WERI-Rb-1 (cell line): Measurements from ENCODE around the gene COL5A1.
"Not testable (repeated sequence)": the region's sequence is repeated elsewhere in the genome, so short reads cannot be mapped to it uniquely, and the experiment has no call there.

Experiments
- DNase-seq: peaks from one replicate; pipeline ENCODE4 v3.0.0-alpha.2; 2020
- H3K27ac ChIP-seq: fragments of 250-450 bp; sonication (Bioruptor Pico); 2 replicates; pipeline ENCODE4 v1.5.1; 2020; ENCODE audit warnings: mild to moderate bottlenecking, moderate library complexity
- H3K27me3 ChIP-seq: fragments of 250-450 bp; sonication (Bioruptor Pico); 2 replicates; pipeline ENCODE4 v1.5.1; 2021; ENCODE audit warnings: mild to moderate bottlenecking, low read depth, moderate library complexity; ENCODE audit not compliant: insufficient read depth, severe bottlenecking
- H3K36me3 ChIP-seq: fragments of 250-450 bp; sonication (Bioruptor Pico); 2 replicates; pipeline ENCODE4 v1.5.1; 2020; ENCODE audit warnings: mild to moderate bottlenecking, moderate library complexity
- H3K4me3 ChIP-seq: 2 replicates; pipeline ENCODE4 v1.5.1; 2011; ENCODE audit warnings: low read depth, mild to moderate bottlenecking, control low read depth, low read length
- H3K9me3 ChIP-seq: fragments of 250-450 bp; sonication (Bioruptor Pico); 2 replicates; pipeline ENCODE4 v1.5.1; 2021; ENCODE audit warnings: mild to moderate bottlenecking, moderate library complexity; ENCODE audit not compliant: severe bottlenecking
- CTCF ChIP-seq: IDR thresholded peaks from 2 replicates; pipeline ENCODE4 v1.5.1; 2011; ENCODE audit warnings: low read depth, mild to moderate bottlenecking, control low read depth, inconsistent platforms, low read length

Gene COL5A1

GRCh38 chr9:134855231-134855899 is 213.8 kb downstream of the COL5A1 start:
- Histone ChIP-seq H3K27ac (no peak overlapping the region), H3K4me3 (no peak overlapping the region), H3K27me3 (no peaks in the 10 kb centered on the region), H3K9me3 (peaks cover 6% of the 10 kb centered on the region), H3K36me3 (no peaks in the 10 kb centered on the region)
- TF ChIP-seq CTCF: no peak
- no peak for DNase-seq

GRCh38 chr9:134855900-134856377 is 214.3 kb downstream of the COL5A1 start:
- no peak overlapping the region for H3K4me3 ChIP-seq
- no peak for TF ChIP-seq CTCF

GRCh38 chr9:134857451-134857850 is 215.8 kb downstream of the COL5A1 start:
- not testable (repeated sequence) for DNase-seq, H3K27me3 ChIP-seq, H3K27ac ChIP-seq, H3K4me3 ChIP-seq, H3K9me3 ChIP-seq, H3K36me3 ChIP-seq

More at GRCh38 chr9:134855900-134856377, 214.3 kb downstream of the COL5A1 start:
- DNase-seq: no peak
- Histone ChIP-seq H3K27me3 (no peaks in the 10 kb centered on the region), H3K36me3 (no peaks in the 10 kb centered on the region), H3K27ac (no peak overlapping the region), H3K9me3 (peaks cover 8% of the 10 kb centered on the region)

- DNase-seq: no peak
- Histone ChIP-seq H3K36me3 (no peaks in the 10 kb centered on the region), H3K27ac (no peak overlapping the region), H3K4me3 (no peak overlapping the region), H3K9me3 (peaks cover 7% of the 10 kb centered on the region), H3K27me3 (no peaks in the 10 kb centered on the region)
- TF ChIP-seq CTCF: 0 out of 2 replicates have a peak, but pooled peaks have one; percentile 2
Observed at GRCh38 chr9:134858051-134858841, 216.6 kb downstream of the COL5A1 start.

GRCh38 chr9:134860510-134860909 is 218.9 kb downstream of the COL5A1 start:
- no peak overlapping the region for H3K27ac ChIP-seq
- no peak for TF ChIP-seq CTCF
- DNase-seq: no peak
- H3K36me3 ChIP-seq: no peaks in the 10 kb centered on the region
- H3K27me3 ChIP-seq: no peaks in the 10 kb centered on the region
- H3K4me3 ChIP-seq: no peak overlapping the region
- peaks cover 7% of the 10 kb centered on the region for H3K9me3 ChIP-seq

GRCh38 chr9:134861595-134862334 is 220.2 kb downstream of the COL5A1 start:
- no peak for DNase-seq
- H3K27me3 ChIP-seq: no peaks in the 10 kb centered on the region
- H3K36me3 ChIP-seq: no peaks in the 10 kb centered on the region
- H3K4me3 ChIP-seq: no peak overlapping the region
- no peak for TF ChIP-seq CTCF
- no peak overlapping the region for H3K27ac ChIP-seq
- H3K9me3 ChIP-seq: peaks cover 7% of the 10 kb centered on the region
